HG03575 (cell line): ENCODE measurements around the gene HSBP1L1.
"Not testable (repeated sequence)": the region's sequence is repeated elsewhere in the genome, so short reads cannot be mapped to it uniquely, and the experiment has no call there.

ENCODE experiments used
- ATAC-seq: cut with Tn5 transposase; IDR thresholded peaks from one replicate; pipeline ENCODE4 v1.9.1; 2021; ENCODE audit not compliant: unreplicated experiment, insufficient number of reproducible peaks, low FRiP score; ENCODE audit errors: extremely low read depth

The HSBP1L1 gene

GRCh38 chr18:79974025-79974654 is 9.7 kb downstream of the HSBP1L1 start:
- no peak for ATAC-seq

- no peak for ATAC-seq
Measured at GRCh38 chr18:79975043-79975442, 10.6 kb downstream of the HSBP1L1 start.

- no peak for ATAC-seq
Measured at GRCh38 chr18:79975985-79976680, 11.7 kb downstream of the HSBP1L1 start.

GRCh38 chr18:79979843-79980242 is 15.4 kb downstream of the HSBP1L1 start:
- no peak for ATAC-seq

- ATAC-seq = no peak
Measured at GRCh38 chr18:79980585-79980984, 16.1 kb downstream of the HSBP1L1 start.

GRCh38 chr18:79982736-79983135 is 18.3 kb downstream of the HSBP1L1 start:
- ATAC-seq = no peak

GRCh38 chr18:79983253-79983652 is 18.8 kb downstream of the HSBP1L1 start:
- no peak for ATAC-seq

- ATAC-seq = no peak
Measured at GRCh38 chr18:79983793-79984192, 19.4 kb downstream of the HSBP1L1 start.

- no peak for ATAC-seq
Measured at GRCh38 chr18:79985172-79985571, 20.7 kb downstream of the HSBP1L1 start.

- no peak for ATAC-seq
Measured at GRCh38 chr18:79986726-79987125, 22.3 kb downstream of the HSBP1L1 start.

GRCh38 chr18:79987566-79987965 is 23.1 kb downstream of the HSBP1L1 start:
- no peak for ATAC-seq

- ATAC-seq = peak; percentile 29
Measured at GRCh38 chr18:79988071-79988450, 23.6 kb downstream of the HSBP1L1 start.

GRCh38 chr18:79988451-79989194 is 24.2 kb downstream of the HSBP1L1 start, which contains the start of gene TXNL4A:
Gene TXNL4A (minus strand): TSS chr18:79988563. CDS start chr18:79988392, 171 bp downstream.
- peak; percentile 77 for ATAC-seq

GRCh38 chr18:79989195-79989497 is 24.7 kb downstream of the HSBP1L1 start:
- no peak for ATAC-seq

GRCh38 chr18:79991494-79991893 is 27.1 kb downstream of the HSBP1L1 start:
- ATAC-seq = no peak

- not testable (repeated sequence) for ATAC-seq
Measured at GRCh38 chr18:79999701-80000100, 35.3 kb downstream of the HSBP1L1 start.

- no peak for ATAC-seq
Measured at GRCh38 chr18:80000877-80001276, 36.4 kb downstream of the HSBP1L1 start.

- no peak for ATAC-seq
Measured at GRCh38 chr18:80002468-80002867, 38.0 kb downstream of the HSBP1L1 start.

- no peak for ATAC-seq
Measured at GRCh38 chr18:80004600-80005342, 40.3 kb downstream of the HSBP1L1 start.
